H9 (cell line): ENCODE data around the gene ACVR1C. TPM values are rescaled to one million over a fixed set of nuclear protein-coding genes. Genes with fewer than 3 reads are reported as not detected.
"Not testable (repeated sequence)": the region's sequence is repeated elsewhere in the genome, so short reads cannot be mapped to it uniquely, and the experiment has no call there.

Experiments
- DNase-seq: peaks from one replicate; pipeline ENCODE4 v3.0.0-alpha.2; 2017
- H2AFZ ChIP-seq: one replicate; pipeline ENCODE4 v1.6.1; 2013; ENCODE audit warnings: mild to moderate bottlenecking, low read length, control low read depth, moderate library complexity
- H2AK5ac ChIP-seq: 2 replicates; pipeline ENCODE4 v1.6.1; 2013; ENCODE audit warnings: low read length, control low read depth, mixed read lengths; ENCODE audit not compliant: insufficient read length
- H2BK120ac ChIP-seq: one replicate; pipeline ENCODE4 v1.6.1; 2013; ENCODE audit warnings: low read depth, mild to moderate bottlenecking, low read length, control low read depth, inconsistent platforms; ENCODE audit not compliant: poor library complexity, severe bottlenecking
- H2BK12ac ChIP-seq: 2 replicates; pipeline ENCODE4 v1.6.1; 2013; ENCODE audit warnings: low read length, control low read depth, mixed read lengths, low read depth; ENCODE audit not compliant: insufficient read length
- H2BK15ac ChIP-seq: 2 replicates; pipeline ENCODE4 v1.6.1; 2013; ENCODE audit warnings: low read depth, low read length, control low read depth
- H2BK20ac ChIP-seq: one replicate; pipeline ENCODE4 v1.6.1; 2013; ENCODE audit warnings: low read depth, mild to moderate bottlenecking, low read length, control low read depth, inconsistent platforms; ENCODE audit not compliant: poor library complexity, severe bottlenecking
- H2BK5ac ChIP-seq: 2 replicates; pipeline ENCODE4 v1.6.1; 2013; ENCODE audit warnings: low read length, control low read depth, mixed read lengths; ENCODE audit not compliant: insufficient read length
- H3K14ac ChIP-seq: 2 replicates; pipeline ENCODE4 v1.6.1; 2013; ENCODE audit warnings: low read length, control low read depth; ENCODE audit not compliant: insufficient read depth
- H3K18ac ChIP-seq: 2 replicates; pipeline ENCODE4 v1.6.1; 2013; ENCODE audit warnings: low read depth, mild to moderate bottlenecking, mixed read lengths, low read length, control low read depth; ENCODE audit not compliant: insufficient read length
- H3K23ac ChIP-seq: 2 replicates; pipeline ENCODE4 v1.6.1; 2013; ENCODE audit warnings: low read length, control low read depth, mixed read lengths, low read depth; ENCODE audit not compliant: insufficient read length
- H3K23me2 ChIP-seq: 2 replicates; pipeline ENCODE4 v1.6.1; 2013; ENCODE audit warnings: low read depth, mild to moderate bottlenecking, mixed read lengths, low read length, control low read depth; ENCODE audit not compliant: insufficient read length, poor library complexity, severe bottlenecking
- H3K27ac ChIP-seq: 2 replicates; pipeline ENCODE4 v1.5.1; 2013; ENCODE audit warnings: low read length, control low read depth, mixed read lengths, low read depth; ENCODE audit not compliant: insufficient read length
- H3K27me3 ChIP-seq: 2 replicates; pipeline ENCODE4 v1.6.1; 2013; ENCODE audit warnings: low read length, control low read depth, inconsistent platforms; ENCODE audit not compliant: insufficient read depth
- H3K4ac ChIP-seq: 2 replicates; pipeline ENCODE4 v1.6.1; 2013; ENCODE audit warnings: low read depth, mild to moderate bottlenecking, control low read depth, inconsistent platforms, low read length, moderate library complexity
- H3K4me1 ChIP-seq: 2 replicates; pipeline ENCODE4 v1.6.1; 2013; ENCODE audit warnings: low read length, control low read depth, inconsistent platforms; ENCODE audit not compliant: insufficient read depth
- H3K4me2 ChIP-seq: 2 replicates; pipeline ENCODE4 v1.6.1; 2013; ENCODE audit warnings: low read length, control low read depth, mixed read lengths; ENCODE audit not compliant: insufficient read length, insufficient read depth
- H3K56ac ChIP-seq: 2 replicates; pipeline ENCODE4 v1.6.1; 2013; ENCODE audit warnings: low read depth, mild to moderate bottlenecking, mixed read lengths, low read length, control low read depth; ENCODE audit not compliant: insufficient read length
- H3K79me1 ChIP-seq: 2 replicates; pipeline ENCODE4 v1.6.1; 2013; ENCODE audit warnings: low read depth, mild to moderate bottlenecking, moderate library complexity, low read length, control low read depth, inconsistent platforms; ENCODE audit not compliant: insufficient read depth, poor library complexity, severe bottlenecking
- H3K79me2 ChIP-seq: 2 replicates; pipeline ENCODE4 v1.6.1; 2013; ENCODE audit warnings: low read length, control low read depth, inconsistent platforms; ENCODE audit not compliant: insufficient read depth
- H3K9ac ChIP-seq: 2 replicates; pipeline ENCODE4 v1.6.1; 2013; ENCODE audit warnings: low read length, control low read depth, mixed read lengths; ENCODE audit not compliant: insufficient read length; ENCODE audit errors: extremely low read depth
- H3K9me3 ChIP-seq: one replicate; pipeline ENCODE4 v1.6.1; 2013; ENCODE audit warnings: low read depth, low read length, inconsistent platforms; ENCODE audit not compliant: control insufficient read depth
- H3T11ph ChIP-seq: one replicate; pipeline ENCODE4 v1.6.1; 2013; ENCODE audit warnings: mild to moderate bottlenecking, low read length, control low read depth, inconsistent platforms
- H4K20me1 ChIP-seq: one replicate; pipeline ENCODE4 v1.6.1; 2013; ENCODE audit not compliant: control insufficient read depth, insufficient read length, insufficient read depth
- H4K5ac ChIP-seq: 2 replicates; pipeline ENCODE4 v1.6.1; 2013; ENCODE audit warnings: low read depth, mild to moderate bottlenecking, mixed read lengths, low read length, control low read depth; ENCODE audit not compliant: insufficient read length
- H4K8ac ChIP-seq: replicated peaks from 2 replicates; pipeline ENCODE4 v1.6.1; 2013; ENCODE audit warnings: low read length, control low read depth, mixed read lengths, low read depth; ENCODE audit not compliant: insufficient read length
- H4K91ac ChIP-seq: 2 replicates; pipeline ENCODE4 v1.6.1; 2013; ENCODE audit warnings: low read depth, mild to moderate bottlenecking, moderate library complexity, mixed read lengths, low read length, control low read depth; ENCODE audit not compliant: insufficient read length
- H3K27ac Mint-ChIP-seq, 3 experiments: 2 replicates in 2 of 3; 3 replicates in 1 of 3; pipeline ENCODE4 v1.8.0; 2020 to 2021; ENCODE audit warnings: mixed read lengths in 3 of 3, mild to moderate bottlenecking in 1 of 3, moderate library complexity in 1 of 3
- H3K27me3 Mint-ChIP-seq: 2 replicates; pipeline ENCODE4 v1.8.0; 2021; ENCODE audit warnings: low read depth, mild to moderate bottlenecking, moderate library complexity, mixed read lengths
- H3K36me3 Mint-ChIP-seq, 3 experiments: 2 replicates in 2 of 3; 3 replicates in 1 of 3; pipeline ENCODE4 v1.8.0; 2020 to 2021; ENCODE audit warnings: low read depth in 3 of 3, mixed read lengths in 3 of 3; ENCODE audit not compliant: insufficient read depth in 1 of 3
- H3K4me1 Mint-ChIP-seq, 2 experiments: 2 replicates each; pipeline ENCODE4 v1.8.0; 2020; ENCODE audit warnings: mixed read lengths in 2 of 2
- H3K4me3 Mint-ChIP-seq, 2 experiments: 2 replicates in 1 of 2; 3 replicates in 1 of 2; pipeline ENCODE4 v1.8.0; 2020 to 2021; ENCODE audit warnings: mild to moderate bottlenecking in 2 of 2, mixed read lengths in 2 of 2, moderate library complexity in 1 of 2
- H3K9me3 Mint-ChIP-seq, 2 experiments: 2 replicates in 1 of 2; 3 replicates in 1 of 2; pipeline ENCODE4 v1.8.0; 2020; ENCODE audit warnings: mild to moderate bottlenecking in 2 of 2, mixed read lengths in 2 of 2, moderate library complexity in 1 of 2
- CTCF ChIP-seq: fragments of 200-600 bp; sonication (generic); conservative IDR thresholded peaks from 3 replicates; pipeline ENCODE4 v1.8.0; 2021; ENCODE audit warnings: antibody characterized with exemption, mild to moderate bottlenecking
- WGBS: extraction: QIAGEN DNeasy Blood & Tissue Kit; methylation state at CpG from one replicate; pipeline ENCODE4 v1.1.7; 2013; ENCODE audit warnings: missing lambda C conversion rate, low lambda C conversion rate, mixed read lengths; ENCODE audit not compliant: insufficient read length; ENCODE audit errors: extremely low coverage; 5-methylcytosine and 5-hydroxymethylcytosine counted together
- total RNA-seq: library from RNA; stranded (reverse); gene quantifications from 2 replicates; pipeline ENCODE4 v1.2.1, GENCODE V29; 2021

ACVR1C gene
- total RNA-seq, 1 experiment from 2014 or later = 0.81 TPM

GRCh38 chr2:157572725-157573124, 55.9 kb downstream of the ACVR1C start:
- H2BK5ac ChIP-seq = no peak overlapping the region
- no peaks in the 10 kb centered on the region for H3K9me3 Mint-ChIP-seq
- DNase-seq = no peak
- no peak overlapping the region for H4K91ac ChIP-seq
- no peak overlapping the region for H3K56ac ChIP-seq
- no peak overlapping the region for H3K14ac ChIP-seq
- no peak overlapping the region for H2AK5ac ChIP-seq
- no peak overlapping the region for H2BK15ac ChIP-seq
- no peak overlapping the region for H3K23ac ChIP-seq
- H2AFZ ChIP-seq = no peak overlapping the region
- H3K27me3 ChIP-seq = no peaks in the 10 kb centered on the region
- H3K9ac ChIP-seq = no peak overlapping the region
- H3K79me2 ChIP-seq = no peaks in the 10 kb centered on the region
- no peaks in the 10 kb centered on the region; the same call in 1 of the 2 replicates for H3K27me3 Mint-ChIP-seq
- H4K5ac ChIP-seq = no peak overlapping the region
- H3T11ph ChIP-seq = no peak overlapping the region
- H3K4me1 Mint-ChIP-seq = no peaks in the 10 kb centered on the region
- no peaks in the 10 kb centered on the region for H3K4me1 ChIP-seq
- no peak overlapping the region for H2BK20ac ChIP-seq
- no peak overlapping the region for H3K27ac ChIP-seq
- H3K4ac ChIP-seq = no peak overlapping the region
- H3K4me3 Mint-ChIP-seq = no peak overlapping the region
- no peak overlapping the region for H3K27ac Mint-ChIP-seq
- no peak overlapping the region for H2BK12ac ChIP-seq
- H3K23me2 ChIP-seq = no peaks in the 10 kb centered on the region
- H2BK120ac ChIP-seq = no peak overlapping the region
- H4K8ac ChIP-seq = no peak overlapping the region
- peak; percentile 57 for TF ChIP-seq CTCF
- H3K79me1 ChIP-seq = no peaks in the 10 kb centered on the region
- no peak overlapping the region for H3K4me2 ChIP-seq
- no peaks in the 10 kb centered on the region for H3K36me3 Mint-ChIP-seq
- H3K9me3 ChIP-seq = no peaks in the 10 kb centered on the region
- WGBS = no CpG with 5 or more reads among the region's 2 CpGs
- H4K20me1 ChIP-seq = no peaks in the 10 kb centered on the region
- H3K18ac ChIP-seq = no peak overlapping the region

GRCh38 chr2:157566623-157567022, 62.0 kb downstream of the ACVR1C start:
- H3K27ac ChIP-seq, H3K9me3 ChIP-seq, H3K79me1 ChIP-seq, H3K56ac ChIP-seq, H2BK120ac ChIP-seq, H3K4me1 ChIP-seq, H3K23ac ChIP-seq, H3K18ac ChIP-seq, H4K5ac ChIP-seq, DNase-seq, H3K4ac ChIP-seq, H3K14ac ChIP-seq, H2BK20ac ChIP-seq, H3K27ac Mint-ChIP-seq, H3K27me3 Mint-ChIP-seq, H3K23me2 ChIP-seq, H3T11ph ChIP-seq, H2BK15ac ChIP-seq, H4K20me1 ChIP-seq, H3K4me3 Mint-ChIP-seq, H3K9ac ChIP-seq, H2AFZ ChIP-seq, H3K27me3 ChIP-seq, H2BK5ac ChIP-seq, H3K4me2 ChIP-seq, H2AK5ac ChIP-seq, H4K91ac ChIP-seq, H3K4me1 Mint-ChIP-seq, H3K79me2 ChIP-seq, H4K8ac ChIP-seq, H2BK12ac ChIP-seq: not testable (repeated sequence)
- peaks cover 15 to 16% of the 10 kb centered on the region in 2 experiments for H3K9me3 Mint-ChIP-seq
- H3K36me3 Mint-ChIP-seq = peaks cover 5 to 25% (median 7%) of the 10 kb centered on the region in 3 experiments; a peak in 5 of 7 replicates
- WGBS = no CpG with 5 or more reads among the region's 15 CpGs
